GM19468 (cell line): ENCODE measurements around the gene ZNF343.
A peak's percentile ranks its signal among the peaks of the same experiment; 100 is the strongest.
"Not testable (repeated sequence)": the region's sequence is repeated elsewhere in the genome, so short reads cannot be mapped to it uniquely, and the experiment has no call there.

Experiments
- ATAC-seq: cut with Tn5 transposase; IDR thresholded peaks from one replicate; pipeline ENCODE4 v1.9.1; 2021; ENCODE audit warnings: mild to moderate bottlenecking, moderate library complexity, moderate number of reproducible peaks; ENCODE audit not compliant: unreplicated experiment; ENCODE audit errors: extremely low read depth

Gene ZNF343

DNA sequence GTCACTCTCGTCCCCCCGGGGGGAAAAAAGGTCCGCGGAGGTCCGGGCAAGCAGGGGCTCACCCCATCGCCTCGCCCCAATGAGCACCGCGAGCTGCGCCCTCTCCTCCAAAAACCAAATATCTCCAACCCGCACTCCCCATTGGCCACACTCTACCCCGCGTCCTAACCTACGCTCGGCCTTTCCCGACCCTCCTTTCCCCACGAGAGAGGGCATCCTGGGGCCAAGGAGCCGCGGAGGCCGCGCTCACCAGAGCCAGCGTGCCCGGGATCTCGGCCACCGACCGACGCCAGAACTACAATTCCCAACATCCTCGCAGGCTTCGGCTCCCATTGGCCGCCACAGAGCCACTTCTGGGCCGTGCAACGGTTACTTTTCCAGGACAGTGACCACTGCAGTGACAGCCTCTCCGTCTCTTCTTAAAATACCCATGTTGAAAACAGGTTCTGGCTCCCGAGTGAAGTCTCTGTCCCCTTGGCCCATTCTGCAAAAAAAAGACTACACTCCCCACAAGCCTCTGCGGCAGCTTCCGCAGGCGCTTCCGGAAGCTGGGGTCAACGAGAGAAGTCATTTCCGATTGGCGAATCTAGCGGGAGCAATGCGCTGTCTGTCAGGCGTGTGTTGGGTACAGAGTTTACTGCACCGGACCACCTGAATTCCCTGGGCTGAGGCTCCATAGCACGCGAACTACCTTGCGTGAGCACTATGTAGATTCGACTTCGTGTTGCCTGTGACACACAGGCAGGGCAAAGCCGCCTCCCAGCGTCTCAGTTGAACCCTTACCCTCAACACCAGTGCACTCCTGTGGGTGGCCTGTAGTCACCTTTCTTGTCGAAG is at the start of gene ZNF343:
ZNF343 (minus strand) TSS at position 285 of the 837 bp plus-strand sequence. CDS start 15,020 bp downstream, outside the sequence.
- peak; percentile 70 for ATAC-seq

DNA sequence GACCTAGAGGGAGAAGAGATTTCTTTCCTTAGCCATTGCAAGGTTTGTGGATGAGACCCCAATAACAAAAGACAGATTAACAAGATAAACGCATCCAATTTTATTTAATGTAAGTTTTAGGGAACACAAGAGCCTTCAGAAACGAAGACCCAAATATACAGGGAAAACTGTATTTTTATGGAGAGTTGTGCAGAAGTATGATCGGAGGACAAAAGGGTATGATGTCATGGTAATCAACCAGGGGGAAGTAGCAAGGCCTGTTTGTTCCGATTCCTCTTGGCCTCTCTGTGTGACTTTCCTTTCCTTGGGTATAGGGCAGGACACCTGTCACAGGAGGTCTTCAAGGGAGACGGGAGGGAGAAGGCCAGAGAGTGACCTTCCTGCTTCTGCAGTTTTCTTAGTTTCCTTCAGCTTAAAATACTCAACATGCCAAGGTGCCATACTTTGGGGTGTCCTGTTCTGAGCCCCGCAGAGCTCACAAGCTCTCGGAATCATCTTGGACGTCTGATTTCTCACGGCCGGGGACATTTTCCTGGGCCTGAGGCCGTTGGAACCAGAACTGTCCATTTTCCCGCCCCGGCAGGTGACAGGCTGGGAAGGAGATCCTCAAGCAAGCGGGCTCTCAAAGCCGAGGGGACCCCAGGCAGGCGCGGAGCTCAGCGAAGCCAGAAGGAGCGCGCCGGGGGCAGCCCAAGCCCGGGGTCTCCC is 49.3 kb upstream of the ZNF343 start:
- ATAC-seq, result no peak

DNA sequence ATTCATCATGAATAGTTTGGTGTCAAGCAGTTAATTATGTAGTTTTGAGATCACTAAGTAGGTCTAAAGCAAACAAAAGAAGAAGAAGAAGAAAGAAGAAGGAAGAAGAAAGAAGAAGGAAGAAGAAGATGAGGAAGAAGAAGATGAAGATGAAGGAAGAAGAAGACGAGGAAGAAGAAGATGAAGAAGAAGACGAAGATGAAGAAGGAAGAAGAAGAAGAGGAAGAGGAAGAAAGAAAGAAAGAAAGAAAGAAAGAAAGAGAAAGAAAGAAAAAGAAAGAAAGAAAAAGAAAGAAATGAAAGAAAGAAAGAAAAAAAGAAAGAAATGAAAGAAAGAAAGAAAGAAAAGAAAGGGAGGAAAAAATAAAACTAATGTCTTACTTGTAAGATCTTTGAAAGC is 36.9 kb upstream of the ZNF343 start:
- ATAC-seq, result no peak

DNA sequence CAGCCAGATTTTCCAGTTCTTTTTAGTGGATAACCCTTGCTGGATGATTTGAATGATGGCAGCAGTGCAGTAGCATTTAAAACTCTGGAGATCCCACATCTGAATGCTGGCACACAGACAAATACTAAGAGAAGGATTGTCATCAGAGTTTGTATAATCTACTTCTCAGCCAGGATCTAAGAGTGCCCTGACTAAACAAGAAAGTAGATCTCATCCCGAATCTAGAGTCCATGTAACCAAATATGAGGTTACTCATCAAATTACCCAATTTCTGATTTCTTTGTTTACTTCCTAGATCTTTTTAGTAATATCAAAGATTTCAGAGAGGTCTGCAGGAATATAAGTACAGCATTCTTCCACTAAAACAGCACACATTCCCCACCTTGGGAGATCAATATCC is 35.5 kb upstream of the ZNF343 start:
- no peak for ATAC-seq

DNA sequence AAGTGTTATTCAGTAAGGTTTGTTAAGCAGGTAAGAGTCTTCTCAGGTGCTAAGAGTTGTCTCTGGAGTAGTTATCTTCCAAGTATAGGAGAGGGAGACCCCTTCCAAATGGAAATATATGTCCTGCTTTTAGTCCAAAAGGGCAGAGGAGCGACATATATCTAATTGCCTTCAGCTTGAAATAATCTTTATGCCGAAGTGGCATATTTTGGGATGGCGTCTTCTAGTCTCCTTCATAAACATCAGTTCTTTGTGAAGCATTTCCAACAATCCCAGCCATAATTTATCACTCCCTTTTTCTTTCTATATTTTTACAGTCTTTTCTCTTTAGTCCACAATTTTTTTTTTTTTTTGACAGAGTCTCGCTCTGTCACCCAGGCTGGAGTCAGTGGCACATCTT is 33.6 kb upstream of the ZNF343 start:
- ATAC-seq, result no peak

DNA sequence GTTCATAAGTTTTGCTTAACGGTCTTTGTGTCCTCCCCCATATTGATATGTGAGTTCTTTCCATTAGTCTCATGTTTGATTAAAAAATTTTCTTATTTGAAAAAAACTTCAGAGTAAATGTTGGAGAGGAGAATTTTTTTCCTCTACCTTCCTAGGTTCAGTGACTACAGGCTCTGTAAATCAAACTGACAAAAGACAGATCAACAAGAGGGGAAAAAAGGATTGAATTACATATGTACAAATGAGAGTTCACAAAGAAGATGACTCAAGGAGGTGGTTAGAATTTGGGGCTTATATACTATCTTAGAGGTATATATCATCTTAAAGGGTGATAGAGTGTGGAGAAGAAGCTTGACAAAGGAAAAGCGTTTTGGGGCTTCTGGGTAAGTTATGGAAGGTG is 33.2 kb upstream of the ZNF343 start:
- ATAC-seq, result no peak

DNA sequence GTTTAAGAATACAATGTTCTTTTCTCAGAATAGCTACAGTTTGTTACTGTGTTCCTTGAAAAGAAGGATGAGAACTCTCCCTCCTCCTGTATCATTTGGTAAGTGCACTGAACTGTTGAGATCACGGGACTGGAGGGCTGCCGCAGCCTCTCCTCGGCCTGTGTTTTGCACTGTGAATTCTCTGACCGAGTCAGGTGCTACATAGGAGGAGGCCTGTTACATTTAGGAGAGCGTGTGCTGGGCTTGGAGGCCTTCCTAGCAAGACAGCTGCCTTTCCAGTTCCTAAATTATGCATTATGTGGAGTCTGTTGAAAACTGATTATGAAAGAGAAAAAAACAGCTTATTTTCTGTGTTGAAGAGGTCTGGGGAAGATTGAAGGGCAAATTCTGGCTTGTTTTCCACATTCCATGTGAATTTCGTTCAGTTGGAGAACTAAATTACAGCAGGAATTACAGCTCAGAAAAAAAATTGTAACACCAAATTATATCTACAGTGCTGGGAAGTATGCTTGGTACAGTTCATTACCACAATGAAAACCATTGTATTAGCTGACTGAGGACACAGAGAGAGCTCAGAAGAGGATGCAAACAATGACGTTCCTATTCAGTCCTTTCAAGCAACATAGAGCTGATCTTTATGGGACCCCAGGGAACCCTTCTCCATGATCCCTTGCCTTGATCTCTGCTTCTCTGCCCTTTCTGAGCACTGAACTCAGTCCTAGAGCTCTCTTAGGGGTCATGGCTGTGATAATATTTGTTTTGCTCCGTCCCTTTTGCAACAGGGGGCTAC is 30.4 kb upstream of the ZNF343 start:
- no peak for ATAC-seq

DNA sequence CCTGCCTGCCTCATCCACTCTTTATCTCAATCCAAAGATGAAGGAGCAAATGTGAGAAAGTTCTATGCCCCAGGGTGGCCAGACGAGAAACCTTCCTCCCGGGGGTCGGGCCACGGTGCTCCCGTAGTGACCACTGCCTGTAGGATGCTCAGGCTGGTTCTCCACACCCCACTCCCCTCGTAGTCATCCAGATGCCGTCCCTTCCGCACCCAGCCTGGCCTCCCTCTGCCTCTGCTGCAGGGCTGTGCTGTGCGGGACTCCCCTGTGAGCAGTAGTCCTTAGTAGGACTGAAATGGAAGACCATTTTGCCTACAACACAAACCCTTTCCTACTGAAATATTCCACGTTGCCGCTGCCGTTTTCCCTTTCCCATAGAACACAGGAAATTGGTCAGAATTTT is 29.6 kb upstream of the ZNF343 start:
- ATAC-seq, result no peak

DNA sequence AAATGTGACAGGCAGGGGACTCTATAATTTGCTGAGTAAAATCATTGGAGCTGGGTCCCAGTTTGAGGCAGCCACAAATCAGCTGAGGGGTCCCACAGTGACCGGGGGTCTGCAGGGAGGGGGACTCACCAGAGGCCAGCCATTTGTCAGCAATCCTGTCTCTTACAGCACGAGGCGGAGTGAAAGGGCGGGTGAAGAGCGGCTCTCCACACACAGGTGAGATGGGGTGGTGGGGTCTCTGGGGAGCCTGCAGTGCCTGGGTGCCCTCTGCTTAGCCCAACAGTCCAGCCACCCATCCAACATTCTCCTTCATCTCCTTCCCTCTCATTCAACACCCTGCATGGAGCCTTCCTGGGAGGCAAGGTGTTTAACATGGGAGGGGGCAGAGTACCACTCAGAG is 28.4 kb upstream of the ZNF343 start:
- ATAC-seq, result no peak

DNA sequence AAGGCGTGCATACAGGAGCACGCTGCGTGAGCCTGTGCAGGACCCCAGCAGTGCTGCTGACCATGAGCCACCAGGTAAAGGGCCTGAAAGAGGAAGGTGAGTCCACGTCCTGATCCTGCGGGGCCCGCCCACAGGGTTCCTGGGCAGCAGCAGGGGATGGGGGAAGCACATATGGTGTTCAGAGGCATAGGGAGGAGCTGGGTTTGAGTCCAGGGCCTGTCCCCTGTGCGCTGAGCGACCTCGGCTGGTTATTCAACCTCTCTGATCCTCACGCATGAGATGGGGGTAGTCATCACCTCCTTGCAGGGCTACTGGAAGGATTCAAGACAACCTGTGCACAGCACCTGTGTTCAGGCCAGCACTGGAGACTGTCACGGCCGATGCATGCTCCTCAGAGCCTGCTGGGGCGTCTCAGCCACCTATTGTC is 27.9 kb upstream of the ZNF343 start, which contains the start of gene TMC2:
TMC2 (plus strand) TSS at position 14 of the 427 bp plus-strand sequence; CDS start at position 63, 49 bp downstream.
- ATAC-seq, result no peak

DNA sequence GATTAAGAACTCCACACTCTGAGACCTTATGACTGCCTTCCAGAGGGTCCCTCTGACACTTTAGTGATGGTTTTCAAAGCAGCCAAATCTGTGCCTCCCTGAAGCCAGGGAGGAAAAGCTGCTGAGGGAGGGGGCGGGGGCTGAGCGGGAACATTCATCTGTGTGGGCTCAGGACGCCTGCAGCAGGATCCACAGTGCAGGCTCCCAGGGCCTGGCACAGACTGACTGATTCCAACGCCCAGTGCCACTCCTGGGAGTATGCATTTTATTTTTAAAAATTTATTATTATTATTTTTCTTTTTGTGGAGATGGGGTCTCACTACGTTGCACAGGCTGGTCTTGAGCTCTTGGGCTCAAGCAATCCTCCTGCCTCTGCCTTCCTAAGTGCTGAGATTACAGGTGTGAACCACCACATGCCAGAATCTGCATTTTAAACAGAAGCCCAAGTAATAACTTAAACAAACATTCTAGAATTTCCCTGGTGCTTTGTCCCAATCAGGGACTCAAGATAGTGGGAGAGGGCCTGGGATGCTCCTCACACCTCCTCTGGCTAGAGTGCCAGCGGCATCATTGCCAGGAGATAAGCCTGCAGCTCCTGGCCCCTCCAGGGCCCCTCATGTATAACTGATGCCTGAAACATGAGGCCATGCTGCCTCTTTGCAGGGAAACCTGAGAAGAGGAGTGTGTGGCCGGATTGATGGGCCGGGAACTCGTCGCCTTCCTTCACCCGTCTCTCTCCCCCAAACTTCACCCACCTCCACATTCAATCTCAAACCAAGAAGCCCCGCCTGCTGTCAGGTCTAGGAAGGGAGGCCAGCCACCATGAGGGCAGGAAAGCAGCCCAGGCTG is 27.2 kb upstream of the ZNF343 start:
- no peak for ATAC-seq

DNA sequence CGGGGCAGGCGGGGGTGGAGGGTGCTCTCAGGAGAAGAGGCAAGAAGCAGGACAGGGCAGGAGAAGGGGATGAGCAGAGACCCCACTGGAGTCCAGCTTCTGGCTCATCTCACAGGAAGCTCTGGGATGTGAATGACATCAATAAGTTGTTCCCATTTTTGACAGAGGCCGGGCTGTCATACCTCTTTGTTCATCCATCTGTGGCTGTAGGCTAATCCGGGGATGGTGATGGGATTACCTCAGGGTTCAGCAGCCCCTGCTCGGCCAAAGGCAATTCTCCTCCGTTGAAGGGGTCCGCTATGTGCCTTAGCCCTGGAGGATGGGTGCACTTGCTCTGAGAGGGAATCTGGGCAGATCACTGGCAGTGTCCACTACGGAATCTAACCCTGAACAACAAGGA is 24.4 kb upstream of the ZNF343 start:
- ATAC-seq, result no peak

DNA sequence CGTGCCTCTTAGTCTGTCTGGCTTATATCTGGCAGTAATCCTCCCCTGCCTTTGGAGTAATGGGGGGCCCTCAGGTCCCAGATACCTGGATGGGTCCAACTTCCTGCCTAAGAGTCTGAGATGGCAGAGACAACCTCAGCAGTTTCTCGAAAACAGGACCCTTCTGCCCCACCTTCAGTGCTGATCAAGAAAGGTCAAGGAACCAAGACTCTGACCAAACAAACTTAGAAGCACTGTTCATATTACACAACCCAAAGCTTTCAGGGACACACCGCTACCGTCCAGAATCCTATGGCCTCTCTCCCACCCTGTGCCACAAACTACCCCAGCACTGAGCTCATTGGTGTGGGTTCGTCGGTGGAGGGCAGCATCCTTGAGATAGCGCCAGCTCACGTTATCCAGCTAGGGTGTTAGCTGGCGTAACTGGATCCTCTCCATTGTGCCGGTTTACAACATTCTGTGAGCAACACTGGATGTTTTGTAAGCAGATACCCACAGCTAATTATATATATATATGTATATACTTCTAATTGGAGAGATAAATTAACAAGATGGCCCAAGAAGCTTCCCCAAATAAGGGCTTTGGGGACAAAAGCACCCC is 20.1 kb upstream of the ZNF343 start:
- ATAC-seq, result no peak

DNA sequence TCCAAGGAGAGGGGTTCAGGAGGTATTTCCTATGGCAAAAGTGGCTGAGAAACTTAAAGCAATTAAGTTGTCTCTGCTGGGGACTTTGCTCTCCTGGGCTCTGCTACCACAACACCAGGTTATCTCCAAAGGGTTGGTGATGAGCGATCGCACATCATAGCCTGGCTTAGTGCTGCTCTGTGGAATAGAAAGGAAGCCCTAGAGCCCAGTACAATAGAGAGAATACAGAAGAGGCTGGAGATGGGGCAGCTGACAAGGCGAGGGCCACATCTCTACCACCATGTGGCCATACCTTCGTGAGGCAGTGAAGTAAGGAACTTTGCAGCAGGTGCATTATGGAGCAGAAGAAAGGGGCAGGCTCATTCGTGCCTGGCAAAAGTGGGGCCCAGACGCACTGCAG is 19.0 kb upstream of the ZNF343 start:
- ATAC-seq, result no peak

DNA sequence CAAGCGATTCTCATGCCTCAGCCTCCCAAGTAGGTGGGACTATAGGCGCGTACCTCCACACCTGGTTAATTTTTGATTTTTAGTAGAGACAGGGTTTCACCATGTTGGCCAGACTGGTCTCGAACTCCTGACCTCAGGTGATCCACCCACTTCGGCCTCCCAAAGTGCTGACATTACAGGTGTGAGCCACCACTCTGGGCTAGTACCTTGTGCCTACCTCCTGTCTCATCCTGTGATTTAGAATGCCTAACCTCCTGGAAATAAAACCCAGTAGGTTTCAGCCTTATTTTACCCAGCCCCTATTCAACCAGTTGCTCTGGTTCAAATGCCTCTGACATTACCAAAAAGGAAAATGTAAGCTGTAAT is 17.5 kb upstream of the ZNF343 start:
- ATAC-seq, result not testable (repeated sequence)

DNA sequence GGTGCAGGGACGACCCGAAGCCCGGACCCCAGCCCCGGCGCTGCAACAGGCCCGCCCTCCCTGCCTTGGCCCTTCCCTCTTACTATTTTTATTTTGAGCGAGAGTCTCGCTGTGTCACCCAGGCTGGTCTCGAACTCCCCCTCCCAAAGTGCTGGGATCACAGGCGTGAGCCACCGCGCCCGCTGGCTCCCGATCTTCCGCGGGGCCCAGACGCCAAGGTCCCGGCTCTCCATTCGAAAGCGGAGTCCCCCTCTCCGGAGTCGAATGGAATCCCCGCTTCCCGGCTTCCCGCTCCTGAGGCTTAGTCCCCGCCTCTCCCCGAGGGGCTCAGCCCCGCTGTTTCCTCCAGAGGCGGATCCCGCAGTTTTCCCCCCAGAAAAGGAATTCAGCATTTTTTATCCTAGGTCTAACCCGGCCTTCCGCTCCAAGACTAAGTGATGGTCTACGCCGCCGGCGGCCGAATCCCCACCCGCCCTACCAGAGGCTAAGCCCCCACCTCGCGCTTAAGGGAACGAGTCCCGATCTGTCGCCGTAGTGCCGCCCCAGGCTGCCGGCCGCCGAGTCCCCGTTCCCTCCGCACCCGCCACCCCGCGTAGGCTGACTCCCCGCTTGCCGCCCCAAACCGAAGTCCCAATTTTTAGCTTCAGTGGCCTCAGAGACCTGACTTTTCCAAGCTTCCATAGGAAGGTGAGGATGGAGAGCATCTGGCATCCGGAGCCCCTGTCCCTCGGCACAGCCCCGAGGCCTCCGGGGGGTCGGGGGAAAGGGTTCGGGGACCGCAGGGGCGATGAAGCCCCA is 16.2 kb upstream of the ZNF343 start:
- no peak for ATAC-seq

DNA sequence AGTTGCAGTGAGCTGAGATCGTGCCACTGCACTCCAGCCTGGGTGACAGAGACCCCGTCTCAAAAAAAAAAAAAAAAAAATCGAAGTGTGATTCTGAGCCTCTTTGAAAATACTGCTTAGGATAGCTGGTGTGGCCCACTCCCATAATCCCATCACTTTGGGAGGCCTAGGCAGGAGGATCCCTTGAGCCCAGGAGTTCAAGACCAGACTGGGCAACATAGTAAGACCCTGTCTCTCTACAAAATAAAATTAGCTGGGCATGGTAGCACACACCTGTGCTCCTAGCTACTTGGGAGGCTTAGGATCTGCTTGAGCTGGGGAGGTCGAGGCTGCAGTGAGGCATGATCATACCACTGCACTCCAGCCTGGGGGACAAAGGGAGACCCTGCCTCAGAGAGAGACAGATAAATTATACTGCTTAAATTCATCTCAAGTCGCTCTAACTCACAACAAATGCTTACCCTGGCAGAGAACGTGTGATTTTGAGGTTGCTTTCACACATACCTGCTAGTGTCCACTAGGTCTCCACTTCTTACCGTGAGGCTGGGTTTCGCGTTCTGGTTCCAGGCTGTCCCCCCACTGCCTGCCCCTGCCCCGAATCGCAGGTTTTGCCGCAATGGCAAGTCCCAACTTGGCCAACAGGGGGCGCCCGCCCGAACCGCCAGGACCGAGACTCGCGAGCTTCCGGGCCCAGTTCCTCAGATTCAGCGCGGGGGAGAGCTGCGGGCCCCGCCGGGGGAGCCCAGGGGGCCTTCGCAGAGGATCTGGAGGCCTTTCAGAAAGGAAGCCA is 15.4 kb upstream of the ZNF343 start:
- no peak for ATAC-seq
